ENCODE measurements around the gene MOBP. TPM values are rescaled to one million over a fixed set of nuclear protein-coding genes. Genes with fewer than 3 reads are reported as not detected.

MOBP gene
- total and polyA plus RNA-seq, 2 of the 8 experiments (the other 6 are each of a cell fraction or from before 2014, with no cell fraction given): 0.06 to 0.50 TPM

DNA sequence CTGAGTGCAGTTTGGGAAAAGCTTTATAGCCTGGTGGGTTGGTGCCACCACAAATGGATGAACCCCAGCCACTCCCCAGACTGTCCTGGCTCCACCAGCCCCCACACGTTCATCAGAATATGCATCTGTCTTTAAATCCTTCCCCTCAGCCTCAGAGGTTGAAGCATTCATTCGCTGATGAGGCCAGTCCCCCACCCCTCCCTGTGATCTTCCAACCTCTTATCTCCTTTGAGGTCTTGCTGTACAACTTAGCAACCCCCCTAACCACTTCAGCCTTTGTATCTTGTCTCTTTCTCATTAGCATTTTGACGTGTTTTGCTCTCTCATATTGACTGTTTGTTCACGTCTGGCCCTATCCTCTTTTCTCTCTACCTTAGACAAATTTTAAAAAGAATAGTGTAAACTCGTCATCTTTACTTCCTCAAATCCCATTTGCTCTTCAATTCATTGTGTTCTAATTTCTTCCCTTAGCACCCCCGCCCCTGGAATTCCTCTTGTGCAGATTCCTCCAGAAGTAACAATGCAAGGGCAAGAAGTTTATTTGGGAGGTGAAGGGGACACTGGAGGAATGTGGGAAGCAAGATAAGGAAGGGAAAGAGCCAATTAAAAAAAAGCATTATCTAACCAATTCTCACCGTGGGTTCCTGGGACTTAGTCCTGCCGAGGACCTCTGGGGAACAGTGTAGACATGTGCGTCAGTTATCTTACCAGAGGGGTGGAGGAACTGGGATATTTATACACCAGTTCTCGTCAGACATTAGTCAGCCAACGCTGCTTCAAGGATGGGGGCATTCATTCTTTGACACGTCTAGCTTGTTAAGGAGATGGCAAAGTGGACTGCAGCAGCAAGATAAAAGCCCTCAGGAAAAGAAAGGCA lies 38.6 kb downstream of the MOBP start:
- H3K4me2 ChIP-seq (ENCODE audit: insufficient read depth in 1 of 2, low read depth in 2 of 2, low read length in 2 of 2): peak overlapping the region; percentile 38 to 44; a peak in 2 of 4 replicates
- H3K23ac ChIP-seq (ENCODE audit: insufficient read length): no peak overlapping the region
- FAIRE-seq (peak; percentile 13), DNase-seq (ENCODE audit: low read depth in 1 of 2, low spot score in 2 of 2) (no peak)
- 65% methylated on average over 12 of the region's 12 CpGs; no CpG with 5 or more reads in 1 of the 2 experiments for WGBS, 2 experiments (ENCODE audit: extremely low coverage in 1 of 2, insufficient coverage in 1 of 2, insufficient read length in 1 of 2, insufficient replicate concordance in 2 of 2, low coverage in 1 of 2, low lambda C conversion rate in 2 of 2, missing lambda C conversion rate in 1 of 2)
- H3K9me3 ChIP-seq (ENCODE audit: insufficient read depth in 2 of 2, low read depth in 1 of 2, low read length in 1 of 2): peaks cover 0 to 2% of the 10 kb centered on the region in 2 experiments; a peak in 1 of 4 replicates
- TF ChIP-seq TEAD4 (IDR thresholded peaks at IDR 0.05; ENCODE audit: low read depth, low read length): 0 out of 2 replicates have a peak, but pooled peaks have one; percentile 34
- TF ChIP-seq EZH2 (IDR thresholded peaks at IDR 0.05; ENCODE audit: low read depth, low read length, severe bottlenecking): no peak
- ChIA-PET POLR2A (ENCODE audit: partially characterized antibody) (interaction anchor here (1.1 kb wide), 1 partner anchor 93 kb away, joined by 3 read pairs; no protein-coding TSS in a partner anchor), CTCF (ENCODE audit: partially characterized antibody) (interaction anchor here (0.6 to 1.6 kb wide), 8 partner anchors 9 to 732 kb away, joined by 3 to 6 read pairs (median 4); no protein-coding TSS in a partner anchor)
- no peaks in the 10 kb centered on the region for H3K79me1 ChIP-seq (ENCODE audit: low read depth, low read length)
- H4K5ac ChIP-seq (ENCODE audit: insufficient read length, low read depth, low read length): no peak overlapping the region
- H2BK12ac ChIP-seq (ENCODE audit: low read depth, low read length): no peak overlapping the region
- H2BK120ac ChIP-seq (replicated peaks; ENCODE audit: low read depth, low read length): no peak overlapping the region
- no peak overlapping the region for H3K18ac ChIP-seq (ENCODE audit: extremely low read depth, low read length)
- H3K79me2 ChIP-seq (ENCODE audit: control insufficient read depth in 1 of 2, insufficient read depth in 2 of 2, low read length in 2 of 2): no peaks in the 10 kb centered on the region
- no peak overlapping the region for H2AK5ac ChIP-seq (ENCODE audit: low read depth, low read length)
- H3K23me2 ChIP-seq (ENCODE audit: low read depth, low read length): no peaks in the 10 kb centered on the region; the same call in 1 of the 2 replicates
- H2BK5ac ChIP-seq (ENCODE audit: low read depth, low read length): no peak overlapping the region
- H3K56ac ChIP-seq (replicated peaks; ENCODE audit: insufficient read length, low read depth, low read length): no peak overlapping the region
- no peak overlapping the region for H3K4ac ChIP-seq (replicated peaks; ENCODE audit: insufficient read length, low read depth, low read length)
- no peak overlapping the region for H3K27ac ChIP-seq (ENCODE audit: low read depth, low read length)
- no peak overlapping the region; a peak in 1 of 8 replicates for H3K4me3 ChIP-seq (ENCODE audit: extremely low read depth in 1 of 4, insufficient read depth in 2 of 4, low read depth in 3 of 4, low read length in 4 of 4)
- H2AFZ ChIP-seq (ENCODE audit: low read length): 0 out of 2 replicates have a peak overlapping the region, but pooled peaks have one; percentile 6
- H3K14ac ChIP-seq (ENCODE audit: insufficient read length): no peak overlapping the region
- H4K20me1 ChIP-seq (replicated peaks in 1 of 2; ENCODE audit: control insufficient read depth in 1 of 2, insufficient read depth in 2 of 2, low read length in 2 of 2): no peaks in the 10 kb centered on the region
- H4K91ac ChIP-seq (replicated peaks; ENCODE audit: insufficient read length, low read length): no peak overlapping the region
- H2BK20ac ChIP-seq (ENCODE audit: low read length): no peak overlapping the region
- peaks cover 0 to 12% (median 4%) of the 10 kb centered on the region in 4 experiments; a peak in 6 of 7 replicates for H3K4me1 ChIP-seq (replicated peaks in 1 of 4; ENCODE audit: control insufficient read depth in 3 of 4, insufficient read depth in 4 of 4, low read length in 3 of 4)
- no peak overlapping the region for H2BK15ac ChIP-seq (ENCODE audit: low read length)
- no peak overlapping the region for H3K9ac ChIP-seq (replicated peaks in 1 of 4; ENCODE audit: extremely low read depth in 1 of 4, low read depth in 3 of 4, low read length in 3 of 4)
- H3K27me3 ChIP-seq (replicated peaks in 1 of 4; ENCODE audit: control insufficient read depth in 3 of 4, extremely low read depth in 1 of 4, insufficient read depth in 3 of 4, low read length in 3 of 4): peaks cover 4 to 13% (median 8%) of the 10 kb centered on the region in 4 experiments; a peak in 5 of 7 replicates
- H4K8ac ChIP-seq (ENCODE audit: extremely low read depth, insufficient read depth, low read length): no peak overlapping the region
- H3K36me3 ChIP-seq (ENCODE audit: control insufficient read depth in 2 of 4, insufficient read depth in 4 of 4, low read length in 3 of 4): 0 out of 8 replicates have a peak, but pooled peaks cover 0 to 2% (median 0%) of the 10 kb centered on the region in 4 experiments

Measured in H1 (cell line).